ENCODE data around the gene UNC13B. TPM values are rescaled to one million over a fixed set of nuclear protein-coding genes. Genes with fewer than 3 reads are reported as not detected.

UNC13B gene
- total and polyA plus RNA-seq, 2 of the 13 experiments (the other 11 are each of a cell fraction or from before 2014, with no cell fraction given), result 14.0 to 18.3 TPM

GRCh38 chr9:35161713-35162604 is at the start of gene UNC13B (continued):
- TF ChIP-seq ZNF709 (CRISPR knock-in tag; IDR thresholded peaks at IDR 0.05) (peak; percentile 84; the same call in 1 of the 2 replicates), ZNF510 (CRISPR knock-in tag; IDR thresholded peaks at IDR 0.05; ENCODE audit: low read depth) (no peak), PHF21A (CRISPR knock-in tag; IDR thresholded peaks at IDR 0.05) (peak; percentile 74; the same call in 1 of the 2 replicates), KLF11 (CRISPR knock-in tag; IDR thresholded peaks at IDR 0.05) (peak; percentile 35; the same call in 1 of the 2 replicates), ZNF598 (CRISPR knock-in tag; IDR thresholded peaks at IDR 0.05; ENCODE audit: borderline replicate concordance) (peak; percentile 94; the same call in 1 of the 2 replicates), LRRFIP1 (CRISPR knock-in tag; conservative IDR thresholded peaks at IDR 0.05) (no peak), TBP (CRISPR knock-in tag; IDR thresholded peaks at IDR 0.05) (no peak), JARID2 (CRISPR knock-in tag; IDR thresholded peaks at IDR 0.05; ENCODE audit: insufficient replicate concordance) (no peak), SETDB1 (CRISPR knock-in tag; IDR thresholded peaks at IDR 0.05; ENCODE audit: borderline replicate concordance) (no peak; the same call in 1 of the 2 replicates), ZNF431 (CRISPR knock-in tag; IDR thresholded peaks at IDR 0.05; ENCODE audit: borderline replicate concordance, low read depth) (0 out of 2 replicates have a peak, but pooled peaks have one; percentile 34), GFI1 (CRISPR knock-in tag; IDR thresholded peaks at IDR 0.05; ENCODE audit: borderline replicate concordance) (peak; percentile 39; the same call in 1 of the 2 replicates), ZNF550 (CRISPR knock-in tag; IDR thresholded peaks at IDR 0.05; ENCODE audit: borderline replicate concordance) (peak; percentile 96), ZNF597 (CRISPR knock-in tag; IDR thresholded peaks at IDR 0.05) (no peak), GATAD1 (CRISPR knock-in tag; IDR thresholded peaks at IDR 0.05) (peak; percentile 66), FOSL1 (CRISPR knock-in tag; IDR thresholded peaks at IDR 0.05; ENCODE audit: borderline replicate concordance) (no peak), MYPOP (CRISPR knock-in tag; IDR thresholded peaks at IDR 0.05) (peak; percentile 76), DPF2 (CRISPR knock-in tag; IDR thresholded peaks at IDR 0.05; ENCODE audit: borderline replicate concordance, low read depth) (no peak), ZNF619 (CRISPR knock-in tag; IDR thresholded peaks at IDR 0.05) (peak; percentile 82; the same call in 1 of the 2 replicates), SMARCE1 (IDR thresholded peaks at IDR 0.05; ENCODE audit: borderline replicate concordance) (no peak), ZKSCAN1 (IDR thresholded peaks at IDR 0.05; ENCODE audit: low read length) (no peak), ZNF670 (CRISPR knock-in tag; IDR thresholded peaks at IDR 0.05; ENCODE audit: borderline replicate concordance) (peak; percentile 69; the same call in 1 of the 2 replicates), HOXD1 (CRISPR knock-in tag; IDR thresholded peaks at IDR 0.05) (peak; percentile 39; the same call in 1 of the 2 replicates)
